Heart left ventricle (tissue), 16 donors: ENCODE data around the gene SLC7A11. TPM values are rescaled to one million over a fixed set of nuclear protein-coding genes. Genes with fewer than 3 reads are reported as not detected.

Experiments used
- ATAC-seq, 4 donors: fragments of 200-7000 bp; cut with Tn5 transposase; one replicate each; pipeline ENCODE4 v1.9.1; 2020 to 2022; ENCODE audit warnings: moderate library complexity in 4 of 4, mild to moderate bottlenecking in 3 of 4, moderate number of reproducible peaks in 1 of 4
- DNase-seq, 5 donors: peaks; one replicate each; pipeline ENCODE4 v3.0.0-alpha.2; 2020
- H3K27ac ChIP-seq, 12 donors: fragments of 200-600 bp; sonication (generic) in 4 of 12; one replicate each; pipeline versions ENCODE4 v1.5.0 to v1.8.0; 2016 to 2022; ENCODE audit warnings: mild to moderate bottlenecking in 2 of 12
- H3K27me3 ChIP-seq, 9 donors: fragments of 200-600 bp; sonication (generic) in 2 of 9; one replicate each; pipeline versions ENCODE4 v1.5.1 to v1.8.0; 2016 to 2022; ENCODE audit warnings: mild to moderate bottlenecking in 3 of 9
- H3K36me3 ChIP-seq, 9 donors: fragments of 200-600 bp; sonication (generic) in 2 of 9; one replicate each; pipeline versions ENCODE4 v1.5.0 to v1.8.0; 2018 to 2022; ENCODE audit warnings: mild to moderate bottlenecking in 2 of 9
- H3K4me1 ChIP-seq, 12 donors: fragments of 200-600 bp; sonication (generic) in 4 of 12; one replicate each; pipeline versions ENCODE4 v1.5.0 to v1.8.0; 2016 to 2022; ENCODE audit warnings: mild to moderate bottlenecking in 3 of 12
- H3K4me3 ChIP-seq, 12 donors: fragments of 200-600 bp; sonication (generic) in 4 of 12; one replicate each; pipeline versions ENCODE4 v1.5.0 to v1.8.0; 2017 to 2022; ENCODE audit warnings: mild to moderate bottlenecking in 9 of 12, moderate library complexity in 4 of 12
- H3K9me3 ChIP-seq, 12 donors: fragments of 200-600 bp; sonication (generic) in 4 of 12; one replicate each; pipeline versions ENCODE4 v1.5.0 to v1.8.0; 2016 to 2022; ENCODE audit warnings: mild to moderate bottlenecking in 1 of 12
- POLR2A ChIP-seq, 2 donors: fragments of 450-650 bp; IDR thresholded peaks; one replicate each; pipeline ENCODE4 v1.6.1; 2017; ENCODE audit warnings: antibody characterized with exemption in 2 of 2, mild to moderate bottlenecking in 2 of 2, moderate library complexity in 2 of 2
- WGBS, 4 donors: extraction: QIAGEN DNeasy Blood & Tissue Kit in 2 of 4; methylation state at CpG; one replicate each; pipeline versions ENCODE4 v1.1.5 to v1.1.7; 2013 to 2018; 5-methylcytosine and 5-hydroxymethylcytosine counted together
- intact Hi-C, 10 donors: fragments of 100-400 bp; cut with DNase I; formaldehyde crosslinking; loops; one replicate each; pipeline versions ENCODE4 v1.11.1 to v1.14.2; 2022
- polyA plus RNA-seq, 2 donors: library from polyadenylated mRNA; stranded (reverse); fragments of 200-250 nt; gene quantifications; one replicate each; pipeline ENCODE4 v1.2.3, GENCODE V29; 2013
- total RNA-seq, 9 donors: library from RNA; depleted of rRNA in 2 of 9; stranded (reverse); fragments of >200 nt in 2 of 9; fragmentation: NEBNext Ultra II Directional in 3 of 9; extraction: Animal tissue kit (Norgen Biotek cat#: 25700) in 3 of 9; gene quantifications; one replicate each; pipeline versions ENCODE4 v1.1.0 to v1.2.4, GENCODE V29; 2016 to 2023
- TF ChIP-seq, protein P1 (sequence below), 12 donors: fragments of 200-600 bp; sonication (generic) in 4 of 12; IDR thresholded peaks; one replicate each; pipeline versions ENCODE4 v1.5.0 to v1.8.0; 2018 to 2022; ENCODE audit warnings: antibody characterized with exemption in 12 of 12, mild to moderate bottlenecking in 5 of 12
- donor health status: ischemic (EF 13 %, LVEDD 7.1; RV severe dilation, severe dysfunction).
- donor health status: healthy with polysubstance abuse.
- donor health status: DM: no; HTN: yes; CAD: no.
- donor health status: DM: no; HTN: no; CAD: no.
- donor health status: ischemic (EF 25% LVEDD 6.9; RV normal size, moderate dysfunction).
- donor health status: ischemic (EF 25% LVEDD 5.7; RV mildly dilated, moderate dysfunction).
- donor health status: healthy.
- donor health status: DM: yes; HTN: yes; CAD: no.
- donor health status: ischemic (EF 35%, LVEDD 5.7; RV mildly dilated, moderate dysfunction).
- donor health status: nonischemic (EF 11% LVEDD 7.7; RV severe dilation, severe dysfunction).
- donor health status: DM: yes; HTN: yes; CAD: no.
- donor health status: PGD.
- donor health status: ischemic (EF 29% LVEDD 5.4; RV normal size, mild dysfunction).
- donor health status: nonischemic (EF 23%, LVEDD 6.1; RV moderate dilation, normal function).

The SLC7A11 gene
- total and polyA plus RNA-seq, 11 donors, result 0.04 to 1.0 (median 0.11) TPM; not detected in 1

DNA sequence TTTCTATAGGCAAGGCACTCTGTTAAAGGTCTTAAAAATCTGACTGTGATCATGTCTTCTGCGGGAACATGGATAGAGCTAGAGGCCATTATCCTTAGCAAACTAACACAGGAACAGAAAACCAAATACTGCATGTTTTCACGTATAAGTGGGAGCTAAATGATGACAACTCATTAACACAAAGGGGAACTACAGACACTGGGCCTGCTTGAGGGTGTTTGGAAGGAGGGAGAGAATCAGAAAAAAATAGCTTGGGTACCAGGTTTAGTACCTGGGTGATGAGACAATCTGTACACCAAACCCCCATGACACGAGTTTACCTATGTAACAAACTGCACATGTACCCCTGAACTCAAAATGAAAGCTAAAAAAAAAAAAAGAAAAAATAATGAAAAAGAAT is 12.1 kb downstream of the SLC7A11 start:
- whole genome bisulfite sequencing, 4 donors, result 82 to 91% (median 87%) methylated on average over 3 of the region's 3 CpGs
- no peak for ATAC-seq
- intact Hi-C loops, result no loop called here

DNA sequence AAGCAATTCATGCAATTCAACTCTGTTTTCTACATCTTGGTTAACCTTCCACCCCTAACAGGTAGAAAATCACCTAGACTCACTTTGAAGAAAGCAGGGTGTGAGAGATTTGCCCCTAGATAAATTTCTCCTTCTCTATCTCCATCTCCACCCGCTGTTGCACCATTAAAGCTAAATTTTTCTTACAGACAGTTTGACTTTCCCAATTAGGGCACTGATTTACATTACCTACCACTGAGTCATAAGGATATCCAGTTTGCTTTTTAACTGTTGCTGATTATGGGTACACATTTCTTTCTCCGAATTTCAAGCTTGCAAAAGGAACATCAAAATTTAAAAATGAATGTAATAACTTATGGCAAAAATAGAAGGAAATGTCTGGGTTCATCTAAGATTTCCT is 13.0 kb downstream of the SLC7A11 start:
- WGBS, 4 donors, result 82 to 90% (median 88%) methylated on average over 2 of the region's 2 CpGs
- intact Hi-C loops, result loop anchor here in 1 of 10 donors (5.0 kb wide), 1 partner anchor 37 kb away; no protein-coding TSS in a partner anchor
- H3K27me3 ChIP-seq, result no peaks in the 10 kb centered on the region

More for the DNA sequence above, 12.1 kb downstream of the SLC7A11 start:
- Histone ChIP-seq H3K36me3 (no peaks in the 10 kb centered on the region), H3K27me3 (no peaks in the 10 kb centered on the region), H3K4me1 (peaks cover 0 to 3% (median 0%) of the 10 kb centered on the region in 12 donors), H3K4me3 (no peak overlapping the region), H3K27ac (no peak overlapping the region), H3K9me3 (no peaks in the 10 kb centered on the region)
- TF ChIP-seq, protein P1, sequence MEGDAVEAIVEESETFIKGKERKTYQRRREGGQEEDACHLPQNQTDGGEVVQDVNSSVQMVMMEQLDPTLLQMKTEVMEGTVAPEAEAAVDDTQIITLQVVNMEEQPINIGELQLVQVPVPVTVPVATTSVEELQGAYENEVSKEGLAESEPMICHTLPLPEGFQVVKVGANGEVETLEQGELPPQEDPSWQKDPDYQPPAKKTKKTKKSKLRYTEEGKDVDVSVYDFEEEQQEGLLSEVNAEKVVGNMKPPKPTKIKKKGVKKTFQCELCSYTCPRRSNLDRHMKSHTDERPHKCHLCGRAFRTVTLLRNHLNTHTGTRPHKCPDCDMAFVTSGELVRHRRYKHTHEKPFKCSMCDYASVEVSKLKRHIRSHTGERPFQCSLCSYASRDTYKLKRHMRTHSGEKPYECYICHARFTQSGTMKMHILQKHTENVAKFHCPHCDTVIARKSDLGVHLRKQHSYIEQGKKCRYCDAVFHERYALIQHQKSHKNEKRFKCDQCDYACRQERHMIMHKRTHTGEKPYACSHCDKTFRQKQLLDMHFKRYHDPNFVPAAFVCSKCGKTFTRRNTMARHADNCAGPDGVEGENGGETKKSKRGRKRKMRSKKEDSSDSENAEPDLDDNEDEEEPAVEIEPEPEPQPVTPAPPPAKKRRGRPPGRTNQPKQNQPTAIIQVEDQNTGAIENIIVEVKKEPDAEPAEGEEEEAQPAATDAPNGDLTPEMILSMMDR (IDR thresholded peaks at IDR 0.05), result no peak
- no peak for TF ChIP-seq POLR2A (IDR thresholded peaks at IDR 0.05)
- no peak for DNase-seq

DNA sequence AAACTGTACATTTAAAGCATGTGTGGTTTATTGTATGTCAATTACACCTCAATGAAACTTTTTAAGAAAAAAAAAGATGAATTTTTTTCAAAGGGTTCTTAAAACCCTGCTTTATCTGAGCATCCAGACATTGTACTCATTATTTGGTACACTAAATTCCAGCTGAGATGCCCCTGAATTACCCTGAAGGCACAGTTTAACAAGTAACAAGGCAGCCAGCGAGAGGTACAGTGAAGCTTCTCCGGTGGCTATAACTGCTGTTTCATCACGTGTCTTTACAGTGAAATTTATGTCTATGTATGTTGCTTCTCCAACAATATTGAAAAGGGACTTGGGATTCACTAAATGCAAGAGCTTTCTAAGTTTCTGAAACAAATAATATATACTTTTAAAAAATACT is 15.8 kb downstream of the SLC7A11 start:
- ATAC-seq (no peak), DNase-seq (no peak)
- Histone ChIP-seq H3K27ac (no peak overlapping the region), H3K27me3 (no peaks in the 10 kb centered on the region), H3K4me1 (peaks cover 0 to 4% (median 0%) of the 10 kb centered on the region in 12 donors), H3K9me3 (no peaks in the 10 kb centered on the region), H3K4me3 (no peak overlapping the region), H3K36me3 (no peaks in the 10 kb centered on the region)
- intact Hi-C loops, result loop anchor here in 1 of 10 donors (5.0 kb wide), 1 partner anchor 34 kb away; no protein-coding TSS in a partner anchor
- TF ChIP-seq, protein P1 (IDR thresholded peaks at IDR 0.05), result no peak
- TF ChIP-seq POLR2A (IDR thresholded peaks at IDR 0.05), result no peak
- WGBS, 4 donors, result 69 to 92% (median 77%) methylated on average over 3 of the region's 3 CpGs

More for the DNA sequence above, 13.0 kb downstream of the SLC7A11 start:
- H3K36me3 ChIP-seq, result no peaks in the 10 kb centered on the region
- H3K9me3 ChIP-seq, result no peaks in the 10 kb centered on the region
- no peak overlapping the region for H3K4me3 ChIP-seq
- no peak overlapping the region for H3K27ac ChIP-seq
- DNase-seq (no peak), ATAC-seq (no peak)
- H3K4me1 ChIP-seq, result no peaks in the 10 kb centered on the region
- TF ChIP-seq POLR2A (IDR thresholded peaks at IDR 0.05), result no peak
- TF ChIP-seq, protein P1 (IDR thresholded peaks at IDR 0.05), result no peak

DNA sequence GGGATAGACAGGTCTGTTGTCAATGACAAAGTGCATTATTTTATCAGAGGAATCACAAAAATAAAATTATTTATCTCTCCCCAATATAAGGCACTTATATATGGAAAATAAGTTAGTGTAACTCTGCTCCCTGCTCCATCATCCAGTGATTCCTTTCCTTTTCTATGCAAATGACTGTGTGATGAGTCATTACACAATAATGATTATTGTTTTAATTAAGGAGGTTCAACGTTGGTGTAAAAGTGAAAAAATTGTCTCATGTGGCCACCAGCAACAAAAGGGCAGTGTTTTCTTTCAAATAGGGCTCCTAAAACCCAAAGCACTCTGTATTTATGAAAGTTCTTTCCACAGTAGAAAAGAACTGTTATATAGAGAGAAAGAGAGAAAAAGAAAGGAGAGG is 16.7 kb downstream of the SLC7A11 start:
- ATAC-seq (no peak), DNase-seq (no peak)
- peaks cover 0 to 4% (median 0%) of the 10 kb centered on the region in 12 donors for H3K4me1 ChIP-seq
- H3K36me3 ChIP-seq, result no peaks in the 10 kb centered on the region
- 33 to 58% (median 42%) methylated on average over 1 of the region's 1 CpG for WGBS, 4 donors
- H3K27me3 ChIP-seq, result no peaks in the 10 kb centered on the region
- no peaks in the 10 kb centered on the region for H3K9me3 ChIP-seq
- no peak overlapping the region for H3K27ac ChIP-seq
- H3K4me3 ChIP-seq, result no peak overlapping the region
- TF ChIP-seq POLR2A (IDR thresholded peaks at IDR 0.05), result no peak
- TF ChIP-seq, protein P1 (IDR thresholded peaks at IDR 0.05), result no peak
- intact Hi-C loops, result loop anchor here in 1 of 10 donors (5.0 kb wide), 1 partner anchor 33 kb away; no protein-coding TSS in a partner anchor
